Endothelial cell of hepatic sinusoid (primary cell): ENCODE measurements around the gene KREMEN1.
"Not testable (repeated sequence)": the region's sequence is repeated elsewhere in the genome, so short reads cannot be mapped to it uniquely, and the experiment has no call there.

Experiments
- in situ Hi-C: cut with HindIII; loops from 2 replicates; pipeline ENCODE4 v1.10.0; 2017; ENCODE audit warnings: low sequenced_read_pairs

KREMEN1 gene

GRCh38 chr22:29074276-29074772, 1.5 kb downstream of the KREMEN1 start:
- in situ Hi-C loops, result no loop called here

- in situ Hi-C loops, result no loop called here
These were observed 5.4 kb downstream of the KREMEN1 start for GRCh38 chr22:29078036-29078868.

- in situ Hi-C loops, result no loop called here
These were observed 6.0 kb downstream of the KREMEN1 start for GRCh38 chr22:29078869-29079207.

GRCh38 chr22:29079218-29079901, 6.5 kb downstream of the KREMEN1 start:
- in situ Hi-C loops, result no loop called here

- in situ Hi-C loops, result no loop called here
These were observed 7.5 kb downstream of the KREMEN1 start for GRCh38 chr22:29080106-29080975.

GRCh38 chr22:29081517-29082236, 8.8 kb downstream of the KREMEN1 start:
- in situ Hi-C loops, result no loop called here

GRCh38 chr22:29082826-29083545, 10.2 kb downstream of the KREMEN1 start:
- in situ Hi-C loops, result no loop called here

GRCh38 chr22:29083576-29083932, 10.7 kb downstream of the KREMEN1 start:
- in situ Hi-C loops, result not testable (repeated sequence)

GRCh38 chr22:29083933-29084591, 11.2 kb downstream of the KREMEN1 start:
- in situ Hi-C loops, result no loop called here

GRCh38 chr22:29087012-29087411, 14.2 kb downstream of the KREMEN1 start:
- in situ Hi-C loops, result no loop called here

- in situ Hi-C loops, result no loop called here
These were observed 16.0 kb downstream of the KREMEN1 start for GRCh38 chr22:29088809-29089208.

GRCh38 chr22:29089507-29089906, 16.7 kb downstream of the KREMEN1 start:
- in situ Hi-C loops, result no loop called here

GRCh38 chr22:29090039-29090438, 17.2 kb downstream of the KREMEN1 start:
- in situ Hi-C loops, result no loop called here

GRCh38 chr22:29092243-29092642, 19.4 kb downstream of the KREMEN1 start:
- in situ Hi-C loops, result no loop called here

GRCh38 chr22:29093030-29093429, 20.2 kb downstream of the KREMEN1 start:
- in situ Hi-C loops, result no loop called here

GRCh38 chr22:29093501-29094300, 20.9 kb downstream of the KREMEN1 start:
- in situ Hi-C loops, result no loop called here

GRCh38 chr22:29095459-29095858, 22.6 kb downstream of the KREMEN1 start:
- in situ Hi-C loops, result no loop called here

- in situ Hi-C loops, result no loop called here
These were observed 24.2 kb downstream of the KREMEN1 start for GRCh38 chr22:29096736-29097669.
